Mesothelial cell of epicardium (in vitro differentiated cells): Measurements from ENCODE around the gene DERL3. TPM values are rescaled to one million over a fixed set of nuclear protein-coding genes. Genes with fewer than 3 reads are reported as not detected.

Experiments used
- DNase-seq, 2 experiments: peaks; one replicate each; pipeline ENCODE4 v3.0.0; 2021; ENCODE audit warnings: low spot score in 2 of 2; ENCODE audit not compliant: unreplicated experiment in 2 of 2
- H3K27ac Mint-ChIP-seq: 2 replicates; pipeline ENCODE4 v1.8.0; 2021; ENCODE audit warnings: mixed read lengths
- H3K27me3 Mint-ChIP-seq: 2 replicates; pipeline ENCODE4 v1.8.0; 2021; ENCODE audit warnings: low read depth, mixed read lengths
- H3K36me3 Mint-ChIP-seq: 2 replicates; pipeline ENCODE4 v1.8.0; 2021; ENCODE audit warnings: mixed read lengths
- H3K4me1 Mint-ChIP-seq: 2 replicates; pipeline ENCODE4 v1.8.0; 2021; ENCODE audit warnings: mixed read lengths
- H3K4me3 Mint-ChIP-seq: 2 replicates; pipeline ENCODE4 v1.8.0; 2021; ENCODE audit warnings: mild to moderate bottlenecking, moderate library complexity, mixed read lengths
- H3K9me3 Mint-ChIP-seq: 2 replicates; pipeline ENCODE4 v1.8.0; 2021; ENCODE audit warnings: mixed read lengths
- CTCF ChIP-seq: fragments of 200-600 bp; sonication (generic); IDR thresholded peaks from one replicate; pipeline ENCODE4 v1.5.0; 2021; ENCODE audit warnings: antibody characterized with exemption; ENCODE audit not compliant: unreplicated experiment
- total RNA-seq: library from RNA; stranded (reverse); gene quantifications from 3 replicates; pipeline ENCODE4 v1.2.1, GENCODE V29; 2021

The DERL3 gene
- total RNA-seq, 1 donor from 2014 or later = 25.8 TPM

GRCh38 chr22:23826510-23827350 lies 12.1 kb downstream of the DERL3 start:
- no peak for DNase-seq
- peaks cover 65% of the 10 kb centered on the region for H3K36me3 Mint-ChIP-seq
- peaks cover 23% of the 10 kb centered on the region for H3K4me1 Mint-ChIP-seq
- no peaks in the 10 kb centered on the region for H3K27me3 Mint-ChIP-seq
- no peak overlapping the region for H3K4me3 Mint-ChIP-seq
- H3K27ac Mint-ChIP-seq = peak overlapping the region; percentile 82
- no peak for TF ChIP-seq CTCF
- peaks cover 10% of the 10 kb centered on the region for H3K9me3 Mint-ChIP-seq

DNA sequence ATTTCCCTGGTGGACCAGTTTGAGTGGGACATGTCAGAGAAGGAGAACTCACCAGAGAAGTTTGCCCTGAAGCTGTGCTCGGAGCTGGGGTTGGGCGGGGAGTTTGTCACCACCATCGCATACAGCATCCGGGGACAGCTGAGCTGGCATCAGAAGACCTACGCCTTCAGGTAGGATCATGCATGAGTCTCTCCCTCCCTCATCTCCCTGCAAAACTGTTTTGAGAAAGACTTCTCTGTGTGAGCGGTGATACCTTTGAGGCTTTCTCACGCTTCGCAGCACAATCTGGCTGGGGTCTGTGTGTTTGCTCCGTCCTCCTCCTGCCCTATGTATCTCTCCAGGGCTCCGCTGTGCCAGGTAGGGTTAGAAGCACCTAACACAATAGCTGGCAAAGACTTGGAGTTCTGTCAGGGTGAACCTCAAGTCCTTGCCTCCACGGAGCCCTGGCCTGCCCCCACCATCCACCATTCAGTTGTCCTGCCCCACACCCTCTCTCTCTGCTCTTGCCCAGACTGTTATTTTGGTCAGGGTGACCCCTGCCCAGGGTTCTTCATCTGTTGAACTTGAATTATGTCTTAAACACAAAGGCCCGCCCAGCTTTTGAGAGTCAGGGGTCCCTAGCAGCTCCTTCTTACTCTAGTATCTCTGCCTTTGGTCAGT lies 13.4 kb downstream of the DERL3 start:
- Mint-ChIP-seq H3K36me3 (peaks cover 63% of the 10 kb centered on the region), H3K4me3 (no peak overlapping the region), H3K9me3 (peaks cover 10% of the 10 kb centered on the region), H3K27me3 (no peaks in the 10 kb centered on the region), H3K4me1 (peaks cover 23% of the 10 kb centered on the region), H3K27ac (peak overlapping the region; percentile 82)
- no peak for TF ChIP-seq CTCF
- no peak for DNase-seq

DNA sequence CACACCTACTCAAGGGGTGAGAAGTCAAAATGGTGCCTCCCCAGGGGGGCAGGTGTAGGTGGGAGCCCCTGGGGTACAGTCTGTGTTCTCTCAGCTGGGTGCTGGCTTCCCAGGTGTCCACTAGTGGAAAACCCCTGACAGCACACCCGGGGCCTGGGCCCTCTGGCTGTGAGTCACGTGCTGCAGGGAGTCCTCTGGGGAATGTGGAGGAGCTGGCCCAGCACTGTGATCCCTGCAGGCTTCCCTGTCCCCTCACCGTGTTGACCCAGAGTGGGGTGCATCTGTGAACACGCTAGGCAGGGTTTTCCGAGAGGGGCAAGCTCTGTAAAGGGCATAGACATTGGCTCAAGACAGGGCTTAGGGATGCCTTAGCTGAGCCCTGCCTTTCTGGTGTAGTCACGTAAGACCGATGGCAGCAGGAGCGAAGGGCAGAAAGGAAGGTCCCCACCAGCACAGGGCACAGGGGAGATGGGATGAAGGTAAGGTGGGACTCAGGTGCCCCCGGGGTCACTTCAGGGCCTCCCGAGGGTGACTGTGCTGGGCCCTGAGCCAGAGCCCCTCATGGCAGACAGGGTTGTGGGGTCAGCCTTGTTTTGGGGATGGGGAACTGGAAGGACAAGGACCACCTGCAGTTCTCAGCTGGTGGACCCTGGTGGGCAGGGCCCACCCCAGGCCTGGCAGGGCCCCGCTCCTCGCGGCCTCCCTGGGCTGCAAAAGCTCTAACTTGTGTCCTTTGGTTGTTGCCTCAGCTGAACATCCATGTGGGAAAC lies 14.1 kb downstream of the DERL3 start:
- Mint-ChIP-seq H3K27ac (peak overlapping the region; percentile 58), H3K27me3 (no peaks in the 10 kb centered on the region), H3K9me3 (peaks cover 7% of the 10 kb centered on the region), H3K36me3 (peaks cover 61% of the 10 kb centered on the region), H3K4me3 (no peak overlapping the region), H3K4me1 (peaks cover 20% of the 10 kb centered on the region)
- no peak for DNase-seq
- TF ChIP-seq CTCF = no peak

- DNase-seq = no peak
- H3K36me3 Mint-ChIP-seq = peaks cover 58% of the 10 kb centered on the region
These were observed 15.4 kb downstream of the DERL3 start for GRCh38 chr22:23823331-23823791.

More at GRCh38 chr22:23823331-23823791, 15.4 kb downstream of the DERL3 start:
- H3K4me1 Mint-ChIP-seq = peaks cover 20% of the 10 kb centered on the region
- TF ChIP-seq CTCF = no peak
- no peak overlapping the region for H3K4me3 Mint-ChIP-seq
- no peaks in the 10 kb centered on the region for H3K27me3 Mint-ChIP-seq
- H3K9me3 Mint-ChIP-seq = no peaks in the 10 kb centered on the region
- peak overlapping the region; percentile 37 for H3K27ac Mint-ChIP-seq
